GM18861 (cell line): ENCODE results near the gene CACNA1S.

Source experiments
- ATAC-seq: cut with Tn5 transposase; IDR thresholded peaks from one replicate; pipeline ENCODE4 v1.9.1; 2021; ENCODE audit not compliant: unreplicated experiment

The CACNA1S gene

GRCh38 chr1:201095581-201095980, 16.6 kb downstream of the CACNA1S start:
- ATAC-seq = no peak

- ATAC-seq = no peak
Observed at GRCh38 chr1:201094832-201095231, 17.4 kb downstream of the CACNA1S start.

DNA sequence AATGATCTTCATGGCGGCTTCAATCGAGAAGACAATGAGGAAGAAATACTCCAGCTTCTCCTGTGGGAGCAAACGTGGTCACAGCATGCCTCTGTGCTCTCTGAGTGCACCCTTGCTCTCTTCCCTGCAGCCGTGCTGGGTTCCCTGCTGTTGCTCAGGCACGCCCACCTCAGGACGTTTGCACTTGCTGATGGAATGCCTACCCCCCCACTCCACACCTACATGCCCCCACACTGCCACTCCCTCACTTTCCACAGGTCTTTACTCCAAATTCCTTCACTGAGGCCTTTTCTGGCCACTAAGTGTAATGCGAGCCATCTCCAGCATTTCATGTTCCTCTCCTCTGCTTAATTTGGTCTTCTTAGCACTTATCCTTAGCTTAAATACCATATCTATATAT, 18.3 kb downstream of the CACNA1S start:
- no peak for ATAC-seq

DNA sequence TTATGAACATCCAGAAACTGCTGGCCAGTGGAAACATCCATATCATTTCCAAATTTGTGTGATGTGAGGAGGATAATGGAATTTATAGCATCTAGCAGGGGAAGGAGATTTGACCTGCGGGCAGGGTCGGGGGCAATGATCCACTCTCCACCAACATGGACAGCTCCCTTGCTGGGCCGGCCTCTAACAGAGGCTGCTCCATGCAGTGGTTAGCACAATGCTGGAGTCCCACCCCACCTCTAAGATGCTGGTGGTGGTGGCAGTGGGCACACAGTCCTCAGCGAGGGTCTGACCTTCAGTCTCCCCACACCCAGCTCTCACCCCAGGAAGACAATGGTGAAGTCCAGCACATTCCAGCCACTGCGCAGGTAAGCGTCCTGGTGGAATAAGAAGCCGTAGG, 18.7 kb downstream of the CACNA1S start:
- ATAC-seq = no peak

DNA sequence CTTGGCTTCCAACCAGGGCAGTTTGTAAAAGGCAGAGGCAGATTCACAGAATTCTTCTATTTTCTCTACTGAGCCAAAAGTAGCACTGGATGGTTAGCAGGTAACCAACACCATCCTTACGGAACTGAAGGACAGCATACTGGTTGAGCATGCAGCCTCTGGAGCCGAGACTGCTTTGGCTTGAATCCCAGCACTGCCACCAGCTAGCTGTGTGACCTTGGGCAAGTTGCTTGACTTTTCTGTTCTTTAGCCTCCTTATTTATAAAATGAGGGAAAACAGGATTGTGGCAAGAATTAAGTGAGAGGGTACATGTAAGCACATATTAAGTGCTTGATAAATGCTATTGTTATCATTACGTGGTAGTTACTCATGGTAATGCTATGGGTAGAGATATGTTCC, 19.5 kb downstream of the CACNA1S start:
- no peak for ATAC-seq

DNA sequence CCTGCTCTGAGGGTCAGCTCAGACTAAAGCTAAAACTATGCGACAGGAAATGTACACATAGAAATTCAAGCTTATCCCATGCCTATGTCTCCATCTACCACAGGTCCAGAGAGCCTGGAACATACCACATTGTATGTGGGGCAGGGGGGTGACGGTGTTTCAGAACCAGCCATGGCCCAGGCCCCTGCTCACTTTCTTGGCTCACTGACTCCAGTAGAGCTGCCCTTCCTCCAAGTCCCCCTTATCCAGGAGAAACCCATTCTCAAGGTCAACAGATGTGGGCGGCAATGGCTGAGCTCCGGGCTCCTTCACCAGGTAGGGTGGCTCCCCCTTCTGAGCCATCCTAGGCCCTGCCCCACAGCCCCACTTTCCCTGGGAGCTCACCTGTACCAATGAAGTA, 21.0 kb downstream of the CACNA1S start:
- ATAC-seq = no peak

DNA sequence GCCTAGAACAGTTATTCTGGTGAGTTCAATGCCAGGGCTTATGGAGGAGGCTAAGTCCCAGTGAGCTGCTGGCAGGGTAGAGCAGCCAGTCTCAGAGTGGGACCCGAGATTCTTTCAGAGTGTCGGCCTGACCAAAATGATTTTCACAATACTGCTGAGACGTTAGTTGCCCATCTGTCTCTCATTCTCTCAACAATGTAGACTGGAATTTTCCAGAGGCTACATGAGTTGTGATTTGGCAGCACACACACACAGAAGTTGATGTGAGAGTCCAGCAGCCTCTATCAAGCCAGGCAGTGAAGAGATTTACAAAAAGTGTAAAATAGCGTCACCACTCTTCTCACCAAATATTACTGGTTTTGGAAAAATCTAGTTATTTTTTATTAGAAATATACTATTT, 21.7 kb downstream of the CACNA1S start:
- ATAC-seq = no peak

DNA sequence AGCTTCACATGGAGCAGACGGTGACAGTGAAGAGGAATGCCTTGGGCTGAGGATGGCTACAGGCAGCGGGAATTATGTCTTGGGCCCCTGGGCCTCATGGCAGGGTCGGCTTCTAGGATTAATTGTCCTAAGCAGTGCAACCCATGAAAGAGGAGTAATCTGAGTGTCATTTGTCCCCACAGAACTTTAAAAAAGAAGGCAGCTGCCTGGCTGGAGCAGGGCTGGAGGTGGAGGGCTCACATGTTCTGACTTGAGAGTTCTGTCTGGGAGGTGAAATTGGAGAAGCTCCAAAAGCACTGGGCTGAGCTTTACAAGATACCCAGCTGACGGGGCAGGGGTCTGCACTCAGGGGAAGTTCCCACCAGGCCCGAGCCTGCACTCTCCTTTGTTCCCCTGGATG, 22.6 kb downstream of the CACNA1S start:
- ATAC-seq = no peak

DNA sequence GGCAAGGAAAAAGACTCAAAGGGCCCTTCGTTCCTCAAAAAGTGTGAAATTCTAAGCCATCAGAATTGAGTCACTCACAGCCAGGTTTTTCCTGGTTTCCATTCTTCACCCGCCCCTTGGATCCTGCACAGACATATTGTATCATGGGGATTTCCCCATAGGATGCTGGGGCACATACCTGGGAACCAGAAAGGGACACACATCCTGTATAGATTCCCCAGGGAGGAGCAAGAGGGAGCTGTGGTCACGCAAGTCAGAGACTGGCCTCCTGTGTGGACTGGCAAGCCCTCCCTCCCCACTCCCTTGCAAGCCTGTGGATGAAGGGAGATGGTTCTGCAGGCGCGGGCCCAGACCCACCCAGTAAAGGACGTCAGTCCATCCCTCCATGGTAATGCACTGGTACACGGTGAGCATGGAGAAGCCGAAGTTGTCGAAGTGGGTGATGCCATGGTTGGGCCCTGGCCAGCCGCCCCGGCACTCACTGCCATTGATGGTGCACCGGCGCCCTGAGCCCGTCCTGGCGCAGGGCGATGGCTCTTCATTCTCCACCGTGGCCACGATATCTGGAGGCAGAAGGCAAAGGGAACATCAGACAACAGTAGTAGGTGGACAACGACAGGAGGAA, 23.2 kb downstream of the CACNA1S start:
- ATAC-seq = no peak

DNA sequence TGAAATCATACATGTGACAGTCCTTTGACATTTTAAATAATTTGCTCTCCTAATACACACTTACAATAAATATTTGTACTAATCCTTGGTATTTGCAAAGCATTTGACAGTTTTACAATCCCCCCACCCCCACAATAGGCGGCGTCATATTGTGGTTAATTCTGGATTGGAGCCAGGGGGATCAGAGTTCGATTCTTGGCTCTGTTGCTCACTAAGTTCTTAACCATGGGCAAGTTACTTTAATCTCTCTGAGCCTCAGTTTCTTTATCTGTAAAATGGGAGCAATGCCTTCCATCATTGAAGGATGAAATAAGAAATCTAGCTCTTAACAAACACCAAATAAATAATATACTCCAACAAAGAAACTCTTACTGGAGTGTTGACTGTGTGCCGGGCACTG, 23.8 kb downstream of the CACNA1S start:
- ATAC-seq = no peak

- ATAC-seq = no peak
Observed at GRCh38 chr1:201085902-201086735, 26.1 kb downstream of the CACNA1S start.

- no peak for ATAC-seq
Observed at GRCh38 chr1:201084295-201084694, 27.9 kb downstream of the CACNA1S start.

GRCh38 chr1:201083741-201084140, 28.5 kb downstream of the CACNA1S start:
- no peak for ATAC-seq

GRCh38 chr1:201080135-201080534, 32.1 kb downstream of the CACNA1S start:
- no peak for ATAC-seq

DNA sequence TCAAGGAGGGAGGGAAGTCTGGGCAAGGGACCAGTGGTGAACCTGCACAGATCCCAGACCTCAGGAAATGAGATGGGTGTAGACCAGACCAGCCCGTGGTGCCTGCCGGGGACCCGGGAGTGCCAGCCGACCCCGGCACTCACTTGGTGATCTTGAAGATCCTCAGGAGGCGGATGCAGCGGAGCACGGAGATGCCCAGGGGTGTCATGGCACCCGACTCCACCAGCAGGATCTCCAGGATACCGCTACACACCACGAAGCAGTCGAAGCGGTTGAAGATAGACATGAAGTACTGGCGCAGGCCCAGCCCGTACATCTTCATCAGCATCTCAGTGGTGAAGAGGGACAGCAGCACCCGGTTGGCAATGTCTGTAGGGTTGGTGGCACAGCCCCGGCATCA, 34.5 kb downstream of the CACNA1S start:
- ATAC-seq = no peak

DNA sequence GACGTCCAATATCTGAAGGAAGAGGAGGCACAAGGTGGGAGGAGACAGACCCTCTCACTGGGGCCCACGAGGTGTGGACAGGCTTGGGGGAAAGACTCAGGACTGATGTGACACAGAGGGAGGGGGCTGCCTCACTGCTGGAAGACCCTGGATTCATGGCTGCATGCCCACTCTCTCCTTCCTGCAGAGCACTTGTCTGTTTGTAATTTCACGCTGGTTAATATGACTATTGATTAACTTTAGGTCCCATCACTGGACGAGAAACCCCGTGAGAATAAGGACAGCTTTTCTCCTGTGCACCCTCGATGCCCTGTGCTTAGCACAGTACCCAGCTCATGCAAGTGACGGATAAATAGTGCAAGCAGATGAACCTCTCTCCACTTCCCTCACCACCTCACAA, 35.1 kb downstream of the CACNA1S start:
- no peak for ATAC-seq

- no peak for ATAC-seq
Observed at GRCh38 chr1:201076092-201076491, 36.1 kb downstream of the CACNA1S start.

GRCh38 chr1:201074018-201074417, 38.2 kb downstream of the CACNA1S start:
- ATAC-seq = no peak

GRCh38 chr1:201072922-201073321, 39.3 kb downstream of the CACNA1S start:
- no peak for ATAC-seq

- ATAC-seq = no peak
Observed at GRCh38 chr1:201072149-201072548, 40.1 kb downstream of the CACNA1S start.

- no peak for ATAC-seq
Observed at GRCh38 chr1:201069636-201070035, 42.6 kb downstream of the CACNA1S start.

- ATAC-seq = no peak
Observed at GRCh38 chr1:201068976-201069375, 43.2 kb downstream of the CACNA1S start.

DNA sequence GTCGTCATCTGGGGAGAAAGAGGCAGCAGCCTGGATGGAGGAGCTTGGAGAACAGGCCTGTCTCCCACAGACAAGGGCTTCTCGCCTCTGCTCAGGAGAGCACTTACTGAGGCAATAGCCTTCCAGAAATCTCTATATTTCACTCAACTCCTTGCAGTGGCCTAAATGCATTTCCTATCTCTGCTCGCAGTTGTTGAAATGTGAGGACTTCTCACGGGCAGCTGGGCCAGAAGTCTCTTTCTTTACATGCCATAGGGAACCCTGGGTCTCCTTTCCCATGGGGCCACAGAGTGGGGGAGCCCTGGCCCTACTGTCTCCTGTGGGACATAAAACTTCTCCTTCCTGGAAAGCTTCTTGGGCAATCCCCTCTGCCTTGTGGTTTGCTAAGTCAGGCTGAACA, 45.2 kb downstream of the CACNA1S start:
- no peak for ATAC-seq
